ENCODE data around the gene CCDC80. TPM values are rescaled to one million over a fixed set of nuclear protein-coding genes. Genes with fewer than 3 reads are reported as not detected.

Gene CCDC80
- total RNA-seq, 4 donors from 2014 or later = 7.4 to 53.3 (median 10.6) TPM

GRCh38 chr3:112650482-112650881 is 9.5 kb upstream of the CCDC80 start:
- no peak for DNase-seq (ENCODE audit: low spot score in 2 of 2)
- TF ChIP-seq CTCF (IDR thresholded peaks at IDR 0.05) (no peak), POLR2A (IDR thresholded peaks at IDR 0.05) (no peak)
- WGBS, 2 donors = 78 to 79% methylated on average over 3 of the region's 3 CpGs
- no peak overlapping the region for H3K4me3 ChIP-seq (ENCODE audit: low read depth, poor library complexity, severe bottlenecking)
- intact Hi-C loops (cut with DNase I; ENCODE audit: low total_unique reads) = no loop called here

GRCh38 chr3:112649478-112649735 is 8.5 kb upstream of the CCDC80 start:
- 44 to 61% methylated on average over 1 of the region's 1 CpG for WGBS, 2 donors
- H3K4me3 ChIP-seq (ENCODE audit: low read depth, poor library complexity, severe bottlenecking) = no peak overlapping the region
- no peak for DNase-seq (ENCODE audit: low spot score in 2 of 2)
- TF ChIP-seq CTCF (IDR thresholded peaks at IDR 0.05) = no peak
- no peak for TF ChIP-seq POLR2A (IDR thresholded peaks at IDR 0.05)
- intact Hi-C loops (cut with DNase I; ENCODE audit: low total_unique reads) = loop anchor here (10.0 kb wide), 1 partner anchor 165 kb away; no protein-coding TSS in a partner anchor

GRCh38 chr3:112647122-112647521 is 6.2 kb upstream of the CCDC80 start:
- no peak for DNase-seq (ENCODE audit: low spot score in 2 of 2)
- no peak overlapping the region for H3K4me3 ChIP-seq (ENCODE audit: low read depth, poor library complexity, severe bottlenecking)
- WGBS, 2 donors = 47 to 56% methylated on average over 5 of the region's 5 CpGs
- intact Hi-C loops (cut with DNase I; ENCODE audit: low total_unique reads) = loop anchor here (10.0 kb wide), 1 partner anchor 168 kb away; no protein-coding TSS in a partner anchor
- TF ChIP-seq POLR2A (IDR thresholded peaks at IDR 0.05) (no peak), CTCF (IDR thresholded peaks at IDR 0.05) (no peak)

- TF ChIP-seq CTCF (IDR thresholded peaks at IDR 0.05) = no peak
- no peak for TF ChIP-seq POLR2A (IDR thresholded peaks at IDR 0.05)
- 79 to 83% methylated on average over 7 of the region's 7 CpGs for WGBS, 2 donors
- DNase-seq (ENCODE audit: low spot score in 2 of 2) = no peak
- intact Hi-C loops (cut with DNase I; ENCODE audit: low total_unique reads) = loop anchor here (10.0 kb wide), 1 partner anchor 168 kb away; no protein-coding TSS in a partner anchor
- H3K4me3 ChIP-seq (ENCODE audit: low read depth, poor library complexity, severe bottlenecking) = no peak overlapping the region
Observed at GRCh38 chr3:112646623-112647022, 5.7 kb upstream of the CCDC80 start.

- no peak overlapping the region for H3K4me3 ChIP-seq (ENCODE audit: low read depth, poor library complexity, severe bottlenecking)
- intact Hi-C loops (cut with DNase I; ENCODE audit: low total_unique reads) = loop anchor here (5.0 to 10.0 kb wide), 2 partner anchors 170 to 333 kb away; partner anchors contain the start of gene CD200R1
- no peak for DNase-seq (ENCODE audit: low spot score in 2 of 2)
- WGBS, 2 donors = 87 to 94% methylated on average over 4 of the region's 4 CpGs
- TF ChIP-seq POLR2A (IDR thresholded peaks at IDR 0.05) = no peak
- no peak for TF ChIP-seq CTCF (IDR thresholded peaks at IDR 0.05)
Observed at GRCh38 chr3:112644453-112644852, 3.5 kb upstream of the CCDC80 start.

GRCh38 chr3:112643621-112644240 is 2.8 kb upstream of the CCDC80 start:
- TF ChIP-seq CTCF (IDR thresholded peaks at IDR 0.05) (no peak), POLR2A (IDR thresholded peaks at IDR 0.05) (no peak)
- intact Hi-C loops (cut with DNase I; ENCODE audit: low total_unique reads) = loop anchor here (5.0 to 10.0 kb wide), 2 partner anchors 171 to 334 kb away; partner anchors contain the start of gene CD200R1
- DNase-seq (ENCODE audit: low spot score in 2 of 2) = no peak
- WGBS, 2 donors = 46% methylated on average over 3 of the region's 3 CpGs
- no peak overlapping the region for H3K4me3 ChIP-seq (ENCODE audit: low read depth, poor library complexity, severe bottlenecking)

All from lower leg skin (tissue), 4 donors.